Astrocyte of the spinal cord (primary cell): Measurements from ENCODE around the gene PIP4K2A.

Experiments used
- DNase-seq: peaks from one replicate; pipeline ENCODE4 v3.0.0; 2011; ENCODE audit warnings: low read depth, low spot score
- H3K4me3 ChIP-seq: 2 replicates; pipeline ENCODE4 v1.5.1; 2011; ENCODE audit warnings: low read depth, mild to moderate bottlenecking, low read length, moderate library complexity
- in situ Hi-C: cut with HindIII; loops from 2 replicates; pipeline ENCODE4 v1.10.0; 2017; ENCODE audit warnings: low sequenced_read_pairs
- TF ChIP-seq, protein P1 (sequence below): IDR thresholded peaks from 2 replicates; pipeline ENCODE4 v1.5.1; 2012; ENCODE audit warnings: low read depth, mild to moderate bottlenecking, low read length, inconsistent platforms

Gene PIP4K2A

DNA sequence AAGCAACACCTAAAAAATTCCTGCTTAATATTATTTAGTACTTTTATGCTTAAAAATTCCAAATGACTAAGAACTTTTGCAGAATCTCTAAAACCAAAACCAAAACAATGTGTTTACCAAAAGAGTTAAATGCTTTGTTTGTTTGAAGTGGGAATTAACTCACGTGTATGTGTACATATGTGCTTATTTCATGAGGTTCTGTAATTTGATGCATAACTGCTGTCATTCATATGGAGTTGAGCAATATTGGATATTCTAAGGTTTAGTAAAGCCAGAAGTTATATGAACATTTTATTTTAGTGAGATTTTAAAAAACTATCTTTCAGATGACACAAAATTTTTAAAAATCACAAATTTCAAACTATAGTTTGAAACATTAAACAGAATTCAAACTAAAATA is 157.1 kb downstream of the PIP4K2A start:
- in situ Hi-C loops = no loop called here
- H3K4me3 ChIP-seq = no peak overlapping the region
- TF ChIP-seq, protein P1, sequence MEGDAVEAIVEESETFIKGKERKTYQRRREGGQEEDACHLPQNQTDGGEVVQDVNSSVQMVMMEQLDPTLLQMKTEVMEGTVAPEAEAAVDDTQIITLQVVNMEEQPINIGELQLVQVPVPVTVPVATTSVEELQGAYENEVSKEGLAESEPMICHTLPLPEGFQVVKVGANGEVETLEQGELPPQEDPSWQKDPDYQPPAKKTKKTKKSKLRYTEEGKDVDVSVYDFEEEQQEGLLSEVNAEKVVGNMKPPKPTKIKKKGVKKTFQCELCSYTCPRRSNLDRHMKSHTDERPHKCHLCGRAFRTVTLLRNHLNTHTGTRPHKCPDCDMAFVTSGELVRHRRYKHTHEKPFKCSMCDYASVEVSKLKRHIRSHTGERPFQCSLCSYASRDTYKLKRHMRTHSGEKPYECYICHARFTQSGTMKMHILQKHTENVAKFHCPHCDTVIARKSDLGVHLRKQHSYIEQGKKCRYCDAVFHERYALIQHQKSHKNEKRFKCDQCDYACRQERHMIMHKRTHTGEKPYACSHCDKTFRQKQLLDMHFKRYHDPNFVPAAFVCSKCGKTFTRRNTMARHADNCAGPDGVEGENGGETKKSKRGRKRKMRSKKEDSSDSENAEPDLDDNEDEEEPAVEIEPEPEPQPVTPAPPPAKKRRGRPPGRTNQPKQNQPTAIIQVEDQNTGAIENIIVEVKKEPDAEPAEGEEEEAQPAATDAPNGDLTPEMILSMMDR = no peak
- DNase-seq = no peak

DNA sequence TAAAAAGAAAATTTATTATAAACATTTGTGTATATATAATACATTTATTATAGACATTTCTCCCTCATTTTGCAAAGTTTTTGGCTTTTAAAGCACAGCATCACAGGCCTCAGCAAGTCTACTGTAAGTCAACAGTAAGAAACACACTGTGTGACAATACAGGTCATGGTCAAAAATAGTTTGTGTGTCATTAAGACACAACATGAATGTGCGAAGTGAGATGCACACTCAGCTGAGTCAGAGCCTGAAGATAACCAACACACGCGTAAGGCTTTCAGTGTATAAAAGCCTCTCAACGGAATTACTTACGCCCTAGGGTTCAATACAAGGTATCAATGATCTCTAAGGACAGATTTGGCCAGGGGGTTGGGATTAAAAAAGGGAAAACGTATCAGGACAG is 157.6 kb downstream of the PIP4K2A start:
- in situ Hi-C loops = no loop called here
- TF ChIP-seq, protein P1 = no peak
- DNase-seq = no peak

DNA sequence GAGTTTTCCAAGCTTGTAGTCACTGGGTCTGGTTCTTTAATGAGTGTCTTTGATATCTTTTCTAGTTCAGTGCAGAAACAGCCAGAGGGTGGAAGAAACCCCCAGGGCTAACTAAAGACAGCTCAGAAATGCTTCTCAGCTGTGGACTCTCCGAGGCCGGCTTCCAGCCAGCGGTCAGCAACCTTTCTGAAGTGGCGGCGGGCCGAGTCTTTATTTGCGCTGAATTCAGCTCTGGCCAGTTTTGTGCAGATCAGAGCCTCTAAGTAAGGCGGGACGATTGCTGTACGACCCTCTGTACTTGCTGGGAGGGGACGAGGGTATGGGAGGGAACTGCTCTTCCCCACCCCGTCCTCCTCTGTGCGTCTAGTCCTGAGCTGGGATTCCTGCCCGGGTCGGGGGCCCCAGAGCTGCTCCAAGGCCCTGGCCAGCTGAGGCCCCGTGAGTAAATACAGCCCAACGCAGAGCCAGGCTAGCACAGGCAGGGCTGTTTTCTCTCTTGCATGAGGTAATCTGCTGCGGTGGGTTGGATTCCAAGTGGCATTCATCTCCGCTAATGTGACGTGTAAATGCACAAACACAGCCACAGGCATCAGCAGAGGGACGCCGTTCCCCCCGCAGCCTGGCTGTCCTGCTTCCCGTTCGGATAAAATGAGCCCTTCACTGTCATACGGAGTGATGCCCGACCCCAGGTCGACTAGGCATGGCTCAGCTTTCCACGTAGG is 159.8 kb downstream of the PIP4K2A start:
- TF ChIP-seq, protein P1 = no peak
- peak; percentile 91 for DNase-seq
- peak overlapping the region; percentile 17 for H3K4me3 ChIP-seq
- in situ Hi-C loops = no loop called here

More for the DNA sequence above, 157.6 kb downstream of the PIP4K2A start:
- no peak overlapping the region for H3K4me3 ChIP-seq

DNA sequence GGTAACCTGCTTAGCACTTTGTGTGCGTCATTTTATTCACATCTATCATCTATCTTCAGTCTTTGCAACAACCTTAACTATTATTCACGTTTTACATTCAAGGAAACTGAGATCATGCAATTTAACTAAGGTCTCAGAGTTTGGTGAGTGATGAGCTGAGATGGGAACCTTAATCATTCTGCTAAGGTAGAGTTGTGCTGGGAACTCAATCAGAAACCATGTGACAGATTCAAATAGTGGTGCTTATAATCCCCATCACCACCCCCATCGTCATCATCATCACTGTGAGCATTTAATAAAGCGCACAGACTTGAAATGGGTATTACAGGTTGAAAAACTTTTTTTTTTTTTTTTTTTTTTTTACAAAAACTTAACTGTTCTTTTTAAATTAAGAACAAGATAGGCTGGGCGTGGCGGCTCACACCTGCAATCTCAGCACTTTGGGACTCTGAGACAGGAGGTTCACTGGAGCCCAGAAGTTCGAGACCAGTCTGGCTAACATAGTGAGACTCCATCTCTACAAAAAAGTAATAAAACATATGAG is 160.9 kb downstream of the PIP4K2A start:
- in situ Hi-C loops = no loop called here
- no peak for DNase-seq
- TF ChIP-seq, protein P1 = no peak
- no peak overlapping the region for H3K4me3 ChIP-seq

DNA sequence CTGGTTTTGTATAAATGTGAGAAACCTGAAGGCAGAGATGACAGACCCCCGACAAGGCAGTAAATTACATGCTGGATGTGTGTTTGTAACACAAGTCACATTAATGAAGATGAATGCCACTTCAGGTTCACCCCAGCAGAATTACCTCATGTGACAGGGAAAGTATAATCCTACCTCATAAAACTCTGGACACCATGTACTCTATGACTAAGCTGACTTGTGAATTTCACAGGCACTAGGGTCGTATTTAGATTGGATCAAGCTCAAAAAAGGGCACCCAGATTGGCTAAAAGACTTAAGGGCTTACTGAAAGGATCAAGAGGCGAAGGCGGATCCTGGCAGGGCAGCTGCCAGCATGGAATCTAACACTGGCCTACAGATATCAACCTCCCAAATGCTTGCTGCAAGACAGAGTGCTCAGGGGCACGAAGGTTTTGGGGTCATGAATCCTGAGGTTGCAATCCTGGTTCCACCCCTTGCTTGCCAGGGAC is 161.4 kb downstream of the PIP4K2A start:
- in situ Hi-C loops = no loop called here
- peak; percentile 56 for DNase-seq
- no peak overlapping the region for H3K4me3 ChIP-seq
- TF ChIP-seq, protein P1 = no peak

DNA sequence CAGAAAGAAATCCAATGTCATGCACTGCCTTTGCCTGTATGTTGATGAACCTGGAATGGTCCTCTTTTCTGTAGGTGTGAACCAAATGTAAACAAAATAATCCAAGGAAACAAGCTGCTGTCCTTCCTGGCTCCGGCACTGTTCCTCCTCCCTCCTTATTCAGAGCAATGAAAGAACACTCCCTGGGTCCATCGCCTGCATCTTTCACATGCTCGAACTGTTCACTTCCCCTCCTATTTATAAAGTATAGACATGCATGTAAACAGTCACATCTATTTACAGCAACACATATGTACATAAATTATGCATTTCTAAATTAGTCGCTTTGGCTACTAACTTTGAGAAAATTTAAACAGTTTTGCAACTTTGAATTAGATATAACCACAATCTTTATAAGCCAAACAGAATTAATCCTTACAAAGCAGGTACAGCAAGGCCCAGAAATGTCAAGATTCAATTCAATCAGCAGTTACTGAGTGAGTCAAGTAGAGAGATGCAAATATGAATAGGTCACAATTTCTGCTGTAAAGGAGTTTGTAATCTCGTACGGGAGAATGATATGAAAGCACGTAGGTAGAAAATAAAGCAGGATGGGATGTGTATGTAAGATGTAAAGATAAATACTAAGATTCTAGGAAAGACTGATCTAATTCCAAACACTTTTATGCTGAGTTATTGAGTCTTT is 162.6 kb downstream of the PIP4K2A start:
- TF ChIP-seq, protein P1 = no peak
- in situ Hi-C loops = no loop called here
- no peak for DNase-seq
- H3K4me3 ChIP-seq = no peak overlapping the region
